Measurements from ENCODE around the gene IARS2.
"Not testable (repeated sequence)": the region's sequence is repeated elsewhere in the genome, so short reads cannot be mapped to it uniquely, and the experiment has no call there.

The IARS2 gene

DNA sequence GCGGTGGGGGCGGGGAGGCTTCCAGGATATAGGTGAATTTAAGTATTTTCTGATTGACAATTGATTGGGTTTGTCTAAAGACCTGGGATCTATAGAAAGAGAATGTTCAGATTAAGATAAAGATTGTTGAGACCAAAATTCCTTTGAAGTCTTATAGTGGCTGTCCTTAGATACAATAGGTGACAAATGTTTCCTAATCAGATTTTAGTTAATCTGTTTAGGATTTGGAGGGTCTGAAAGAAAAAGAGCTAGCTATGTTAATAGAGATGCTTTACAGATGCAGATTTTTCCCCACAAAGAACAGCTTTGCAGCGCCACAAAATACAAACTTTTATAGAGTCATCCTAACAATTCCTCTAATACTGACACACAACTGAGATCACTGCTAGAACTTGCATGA, 33.1 kb upstream of the IARS2 start:
- H3K4me3 ChIP-seq (ENCODE audit: control insufficient read depth, low read depth, low read length), result no peak overlapping the region
- TF ChIP-seq, protein P1, sequence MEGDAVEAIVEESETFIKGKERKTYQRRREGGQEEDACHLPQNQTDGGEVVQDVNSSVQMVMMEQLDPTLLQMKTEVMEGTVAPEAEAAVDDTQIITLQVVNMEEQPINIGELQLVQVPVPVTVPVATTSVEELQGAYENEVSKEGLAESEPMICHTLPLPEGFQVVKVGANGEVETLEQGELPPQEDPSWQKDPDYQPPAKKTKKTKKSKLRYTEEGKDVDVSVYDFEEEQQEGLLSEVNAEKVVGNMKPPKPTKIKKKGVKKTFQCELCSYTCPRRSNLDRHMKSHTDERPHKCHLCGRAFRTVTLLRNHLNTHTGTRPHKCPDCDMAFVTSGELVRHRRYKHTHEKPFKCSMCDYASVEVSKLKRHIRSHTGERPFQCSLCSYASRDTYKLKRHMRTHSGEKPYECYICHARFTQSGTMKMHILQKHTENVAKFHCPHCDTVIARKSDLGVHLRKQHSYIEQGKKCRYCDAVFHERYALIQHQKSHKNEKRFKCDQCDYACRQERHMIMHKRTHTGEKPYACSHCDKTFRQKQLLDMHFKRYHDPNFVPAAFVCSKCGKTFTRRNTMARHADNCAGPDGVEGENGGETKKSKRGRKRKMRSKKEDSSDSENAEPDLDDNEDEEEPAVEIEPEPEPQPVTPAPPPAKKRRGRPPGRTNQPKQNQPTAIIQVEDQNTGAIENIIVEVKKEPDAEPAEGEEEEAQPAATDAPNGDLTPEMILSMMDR (IDR thresholded peaks at IDR 0.05; ENCODE audit: control insufficient read depth, insufficient read depth, low read depth, low read length, missing control alignments), result no peak
- DNase-seq (ENCODE audit: low read depth), result no peak

DNA sequence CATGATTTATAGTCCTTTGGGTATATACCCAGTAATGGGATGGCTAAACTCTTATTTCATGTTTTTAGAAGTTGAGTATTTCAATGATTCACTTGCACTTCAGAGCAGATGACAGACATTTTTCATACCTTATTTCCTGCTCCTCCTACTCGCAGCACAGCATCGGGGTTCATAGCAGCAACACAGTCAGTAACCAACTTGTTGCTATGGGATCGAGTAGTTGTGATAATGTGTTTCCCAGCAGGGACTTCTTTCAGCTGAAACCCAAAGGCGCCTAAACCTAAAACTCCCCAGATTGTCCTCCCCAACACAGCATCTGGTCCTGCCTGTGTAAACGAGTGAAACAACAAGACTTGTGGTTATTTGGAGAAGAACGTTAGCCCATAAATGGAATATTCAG, 31.3 kb upstream of the IARS2 start:
- H3K4me3 ChIP-seq (ENCODE audit: control insufficient read depth, low read depth, low read length), result no peak overlapping the region
- TF ChIP-seq, protein P1 (IDR thresholded peaks at IDR 0.05; ENCODE audit: control insufficient read depth, insufficient read depth, low read depth, low read length, missing control alignments), result no peak
- DNase-seq (ENCODE audit: low read depth), result no peak

DNA sequence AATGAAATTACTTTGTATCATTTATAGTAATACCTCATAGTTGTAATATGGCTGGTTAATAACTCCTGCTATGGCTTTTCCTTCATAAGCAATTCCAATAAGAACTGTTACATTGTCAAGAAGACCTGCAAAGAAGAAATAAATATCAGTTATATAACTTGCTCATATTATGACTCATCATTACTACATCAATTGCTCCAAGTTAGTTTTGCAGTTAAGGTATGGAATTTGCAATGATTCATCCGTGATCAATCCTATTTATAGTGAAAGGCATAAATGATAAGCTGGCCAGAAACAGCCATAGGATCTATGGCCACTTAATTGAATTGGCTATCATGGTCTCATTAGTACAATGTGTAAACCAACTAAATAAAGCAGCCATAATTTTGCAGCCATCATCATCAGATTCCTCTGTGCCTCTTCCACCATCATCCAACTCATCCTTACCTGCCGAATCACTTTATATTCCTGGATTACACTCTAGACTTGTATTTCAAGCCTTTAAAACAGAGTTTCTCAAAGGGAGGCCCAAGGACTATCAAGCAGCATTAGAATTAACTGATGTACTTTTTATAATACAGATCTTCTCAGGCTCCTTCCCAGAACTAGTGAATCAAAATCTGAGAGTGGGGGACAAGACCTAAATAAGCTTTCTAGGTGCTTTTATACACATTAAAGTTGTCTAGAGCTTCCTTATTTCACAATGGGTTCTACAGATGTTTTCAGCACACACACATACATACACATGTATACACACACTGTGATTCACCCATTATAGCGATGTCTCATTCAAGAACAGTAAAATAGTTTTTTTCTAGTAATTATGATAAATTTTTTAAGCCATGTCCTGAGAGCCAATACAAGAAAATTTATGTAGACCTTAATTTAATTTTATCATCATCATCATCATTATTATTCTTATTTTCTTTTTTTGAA, 26.4 kb upstream of the IARS2 start:
- no peak overlapping the region for H3K4me3 ChIP-seq (ENCODE audit: control insufficient read depth, low read depth, low read length)
- DNase-seq (ENCODE audit: low read depth), result no peak
- TF ChIP-seq, protein P1 (IDR thresholded peaks at IDR 0.05; ENCODE audit: control insufficient read depth, insufficient read depth, low read depth, low read length, missing control alignments), result no peak

DNA sequence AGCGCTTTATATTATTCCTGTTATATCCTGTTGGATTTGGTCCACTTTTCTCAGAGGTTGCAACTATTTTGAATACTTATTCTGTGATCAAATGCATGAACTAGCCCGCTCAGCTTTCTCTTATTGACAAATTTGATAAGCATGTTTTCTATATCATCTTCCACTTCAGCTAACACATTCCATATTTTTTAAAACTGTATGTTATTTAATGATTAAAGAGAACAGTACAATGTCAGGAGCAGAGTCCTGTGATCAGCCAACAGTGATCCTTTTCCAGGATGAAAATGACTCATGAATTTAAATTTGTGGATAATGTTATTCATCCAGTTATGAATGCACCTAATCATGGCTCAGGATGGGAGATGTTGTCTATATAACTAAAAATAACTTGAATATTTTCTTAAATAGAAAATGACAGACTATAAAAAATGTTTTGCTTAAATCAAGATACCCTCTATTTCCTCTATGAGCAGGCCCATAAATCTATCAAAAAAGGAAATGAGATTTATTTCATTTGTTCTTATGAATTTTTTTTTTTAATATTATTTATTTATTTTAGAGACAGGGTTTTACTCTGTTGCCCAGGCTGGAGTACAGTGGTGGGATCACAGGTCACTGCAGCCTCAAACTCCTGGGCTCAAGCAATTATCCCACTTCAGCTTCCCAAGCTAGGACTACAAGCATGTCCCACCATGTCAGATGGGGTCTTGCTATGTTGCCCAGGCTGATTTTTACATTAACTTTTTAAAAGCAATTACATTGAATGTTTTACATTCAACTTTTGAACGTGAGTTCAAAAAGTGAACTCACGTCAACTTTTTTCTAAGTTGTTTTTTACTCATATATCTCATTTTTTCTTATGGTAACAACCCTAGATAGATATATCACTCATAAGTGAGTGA, 16.8 kb upstream of the IARS2 start:
- no peak overlapping the region for H3K4me3 ChIP-seq (ENCODE audit: control insufficient read depth, low read depth, low read length)
- no peak for DNase-seq (ENCODE audit: low read depth)
- TF ChIP-seq, protein P1 (IDR thresholded peaks at IDR 0.05; ENCODE audit: control insufficient read depth, insufficient read depth, low read depth, low read length, missing control alignments), result no peak

DNA sequence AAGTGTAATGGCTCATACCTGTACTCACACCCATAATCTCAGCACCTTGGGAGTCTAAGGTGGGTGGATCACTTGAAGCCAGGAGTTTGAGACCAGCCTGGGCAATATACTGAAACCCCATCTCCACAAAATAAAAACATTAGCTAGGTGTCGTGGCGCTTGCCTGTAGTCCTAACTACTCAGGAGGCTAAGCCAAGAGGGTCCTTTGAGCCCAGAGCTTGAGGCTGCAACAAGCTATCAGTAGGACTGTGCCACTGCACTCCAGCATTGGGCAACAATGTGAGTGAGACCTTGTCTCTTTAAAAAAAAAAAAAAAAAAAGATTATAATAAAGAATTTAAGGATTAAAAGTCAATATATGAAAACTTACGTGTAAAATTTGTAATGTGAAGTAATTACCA, 16.0 kb upstream of the IARS2 start:
- TF ChIP-seq, protein P1 (IDR thresholded peaks at IDR 0.05; ENCODE audit: control insufficient read depth, insufficient read depth, low read depth, low read length, missing control alignments), result no peak
- no peak overlapping the region for H3K4me3 ChIP-seq (ENCODE audit: control insufficient read depth, low read depth, low read length)
- DNase-seq (ENCODE audit: low read depth), result no peak

DNA sequence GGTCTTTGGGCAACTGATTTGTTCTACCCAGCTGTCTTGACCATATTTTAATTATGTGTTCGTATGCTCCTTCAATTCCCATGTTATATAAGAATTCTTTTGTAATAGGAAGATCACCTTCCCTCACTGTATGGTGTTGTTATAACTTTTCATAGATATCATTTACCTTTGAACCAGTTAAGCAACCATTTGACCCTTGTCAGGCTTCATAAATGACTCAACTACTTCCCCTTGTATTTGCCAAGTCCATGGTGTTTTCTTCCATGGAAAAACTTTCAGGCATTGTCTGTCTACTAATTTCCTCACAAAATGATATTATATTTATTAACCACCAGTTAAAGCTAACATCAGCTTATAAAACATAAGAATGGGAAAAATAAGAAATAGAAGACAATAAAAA, 9.5 kb upstream of the IARS2 start:
- H3K4me3 ChIP-seq (ENCODE audit: control insufficient read depth, low read depth, low read length), result no peak overlapping the region
- TF ChIP-seq, protein P1 (IDR thresholded peaks at IDR 0.05; ENCODE audit: control insufficient read depth, insufficient read depth, low read depth, low read length, missing control alignments), result no peak
- DNase-seq (ENCODE audit: low read depth), result no peak

DNA sequence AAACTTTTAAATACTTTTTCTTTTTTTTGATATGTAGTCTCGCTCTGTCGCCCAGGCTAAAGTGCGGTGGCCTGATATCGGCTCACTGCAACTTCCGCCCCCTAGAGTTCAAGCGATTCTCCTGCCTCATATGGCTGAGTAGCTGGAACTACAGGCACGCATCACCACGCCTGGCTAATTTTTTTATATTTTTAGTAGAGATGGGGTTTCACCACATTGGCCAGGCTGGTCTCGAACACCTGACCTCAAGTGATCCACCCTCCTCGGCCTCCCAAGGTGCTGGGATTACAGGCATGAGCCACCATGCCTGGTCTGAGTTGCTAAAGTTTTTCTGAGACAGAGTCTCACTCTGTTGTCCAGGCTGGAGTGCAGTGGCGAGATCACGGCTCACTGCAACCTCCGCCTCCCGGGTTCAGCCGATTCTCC, 7.7 kb upstream of the IARS2 start:
- H3K4me3 ChIP-seq (ENCODE audit: control insufficient read depth, low read depth, low read length); DNase-seq (ENCODE audit: low read depth): not testable (repeated sequence)

Measured in AG09309 (cell line).